ENCODE data around the gene LRRC63. TPM values are rescaled to one million over a fixed set of nuclear protein-coding genes. Genes with fewer than 3 reads are reported as not detected.

LRRC63 gene
- polyA plus RNA-seq, 1 of the 3 experiments (the other 2 are of a cell fraction), result 0.03 TPM

DNA sequence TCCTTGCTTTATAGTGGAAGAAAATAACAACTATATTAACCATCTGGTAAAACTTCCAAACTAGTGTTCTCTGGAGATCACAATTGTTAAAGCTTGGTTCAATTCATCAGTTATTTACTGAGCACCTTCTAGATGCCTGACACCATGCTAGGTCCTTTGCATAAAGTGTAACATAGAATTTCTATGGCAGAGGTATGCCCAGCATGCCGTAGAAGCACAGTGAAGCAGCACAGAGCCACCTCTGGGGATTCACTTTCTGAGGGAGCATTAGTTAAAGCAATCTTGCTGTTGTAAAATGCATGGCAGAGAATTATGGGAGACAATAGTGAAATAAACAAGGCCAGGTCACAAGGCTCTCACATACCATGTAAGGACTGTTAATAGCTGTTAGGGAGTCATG, 75.2 kb downstream of the LRRC63 start:
- POLR2A ChIA-PET, result no interaction called here
- DNase-seq, result no peak
- Histone ChIP-seq H3K27ac (ENCODE audit: low read depth in 2 of 2, low read length in 1 of 2) (no peak overlapping the region), H3K36me3 (replicated peaks in 1 of 2; ENCODE audit: control insufficient read depth in 1 of 2, insufficient read depth in 2 of 2, low read length in 1 of 2) (no peaks in the 10 kb centered on the region), H4K20me1 (ENCODE audit: insufficient read depth) (no peaks in the 10 kb centered on the region), H2AFZ (ENCODE audit: low read depth) (no peak overlapping the region), H3K9ac (no peak overlapping the region), H3K79me2 (ENCODE audit: insufficient read depth) (no peaks in the 10 kb centered on the region), H3K4me3 (ENCODE audit: low read depth in 2 of 2, low read length in 1 of 2) (no peak overlapping the region), H3K9me2 (no peaks in the 10 kb centered on the region), H3K4me1 (ENCODE audit: control insufficient read depth in 1 of 2, insufficient read depth in 2 of 2, low read depth in 1 of 2, low read length in 1 of 2) (no peaks in the 10 kb centered on the region), H3F3A (replicated peaks; ENCODE audit: insufficient read depth) (no peaks in the 10 kb centered on the region), H3K4me2 (no peak overlapping the region), H3K9me3 (no peaks in the 10 kb centered on the region), H3K27me3 (ENCODE audit: insufficient read depth) (no peaks in the 10 kb centered on the region)
- 75% methylated on average over 1 of the region's 1 CpG for WGBS (ENCODE audit: low lambda C conversion rate)
- CTCF ChIA-PET, result interaction anchor here (1.6 kb wide), 2 partner anchors 8 to 125 kb away, joined by 4 to 6 read pairs; no protein-coding TSS in a partner anchor
- no peak for TF ChIP-seq MEF2A (IDR thresholded peaks at IDR 0.05; ENCODE audit: borderline replicate concordance, low read depth)
- TF ChIP-seq, protein P1, sequence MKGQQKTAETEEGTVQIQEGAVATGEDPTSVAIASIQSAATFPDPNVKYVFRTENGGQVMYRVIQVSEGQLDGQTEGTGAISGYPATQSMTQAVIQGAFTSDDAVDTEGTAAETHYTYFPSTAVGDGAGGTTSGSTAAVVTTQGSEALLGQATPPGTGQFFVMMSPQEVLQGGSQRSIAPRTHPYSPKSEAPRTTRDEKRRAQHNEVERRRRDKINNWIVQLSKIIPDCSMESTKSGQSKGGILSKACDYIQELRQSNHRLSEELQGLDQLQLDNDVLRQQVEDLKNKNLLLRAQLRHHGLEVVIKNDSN (IDR thresholded peaks at IDR 0.05; ENCODE audit: borderline replicate concordance, low read depth), result no peak
- no peak for TF ChIP-seq POLR2AphosphoS5 (IDR thresholded peaks at IDR 0.05; ENCODE audit: low read depth, low read length)
- no peak for TF ChIP-seq TCF12 (IDR thresholded peaks at IDR 0.05)
- no peak for TF ChIP-seq JUND (IDR thresholded peaks at IDR 0.05)
- TF ChIP-seq, protein P2, sequence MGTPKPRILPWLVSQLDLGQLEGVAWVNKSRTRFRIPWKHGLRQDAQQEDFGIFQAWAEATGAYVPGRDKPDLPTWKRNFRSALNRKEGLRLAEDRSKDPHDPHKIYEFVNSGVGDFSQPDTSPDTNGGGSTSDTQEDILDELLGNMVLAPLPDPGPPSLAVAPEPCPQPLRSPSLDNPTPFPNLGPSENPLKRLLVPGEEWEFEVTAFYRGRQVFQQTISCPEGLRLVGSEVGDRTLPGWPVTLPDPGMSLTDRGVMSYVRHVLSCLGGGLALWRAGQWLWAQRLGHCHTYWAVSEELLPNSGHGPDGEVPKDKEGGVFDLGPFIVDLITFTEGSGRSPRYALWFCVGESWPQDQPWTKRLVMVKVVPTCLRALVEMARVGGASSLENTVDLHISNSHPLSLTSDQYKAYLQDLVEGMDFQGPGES (IDR thresholded peaks at IDR 0.05; ENCODE audit: low read depth, low read length), result no peak
- TF ChIP-seq, protein P3, sequence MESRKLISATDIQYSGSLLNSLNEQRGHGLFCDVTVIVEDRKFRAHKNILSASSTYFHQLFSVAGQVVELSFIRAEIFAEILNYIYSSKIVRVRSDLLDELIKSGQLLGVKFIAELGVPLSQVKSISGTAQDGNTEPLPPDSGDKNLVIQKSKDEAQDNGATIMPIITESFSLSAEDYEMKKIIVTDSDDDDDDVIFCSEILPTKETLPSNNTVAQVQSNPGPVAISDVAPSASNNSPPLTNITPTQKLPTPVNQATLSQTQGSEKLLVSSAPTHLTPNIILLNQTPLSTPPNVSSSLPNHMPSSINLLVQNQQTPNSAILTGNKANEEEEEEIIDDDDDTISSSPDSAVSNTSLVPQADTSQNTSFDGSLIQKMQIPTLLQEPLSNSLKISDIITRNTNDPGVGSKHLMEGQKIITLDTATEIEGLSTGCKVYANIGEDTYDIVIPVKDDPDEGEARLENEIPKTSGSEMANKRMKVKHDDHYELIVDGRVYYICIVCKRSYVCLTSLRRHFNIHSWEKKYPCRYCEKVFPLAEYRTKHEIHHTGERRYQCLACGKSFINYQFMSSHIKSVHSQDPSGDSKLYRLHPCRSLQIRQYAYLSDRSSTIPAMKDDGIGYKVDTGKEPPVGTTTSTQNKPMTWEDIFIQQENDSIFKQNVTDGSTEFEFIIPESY (IDR thresholded peaks at IDR 0.05; ENCODE audit: borderline replicate concordance, low read depth), result no peak
- TF ChIP-seq, protein P4, sequence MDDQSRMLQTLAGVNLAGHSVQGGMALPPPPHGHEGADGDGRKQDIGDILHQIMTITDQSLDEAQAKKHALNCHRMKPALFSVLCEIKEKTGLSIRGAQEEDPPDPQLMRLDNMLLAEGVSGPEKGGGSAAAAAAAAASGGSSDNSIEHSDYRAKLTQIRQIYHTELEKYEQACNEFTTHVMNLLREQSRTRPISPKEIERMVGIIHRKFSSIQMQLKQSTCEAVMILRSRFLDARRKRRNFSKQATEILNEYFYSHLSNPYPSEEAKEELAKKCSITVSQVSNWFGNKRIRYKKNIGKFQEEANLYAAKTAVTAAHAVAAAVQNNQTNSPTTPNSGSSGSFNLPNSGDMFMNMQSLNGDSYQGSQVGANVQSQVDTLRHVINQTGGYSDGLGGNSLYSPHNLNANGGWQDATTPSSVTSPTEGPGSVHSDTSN (IDR thresholded peaks at IDR 0.05), result no peak
- TF ChIP-seq NFIC (IDR thresholded peaks at IDR 0.05; ENCODE audit: borderline replicate concordance), result no peak
- no peak for TF ChIP-seq RCOR1 (IDR thresholded peaks at IDR 0.05; ENCODE audit: low read length)
- TF ChIP-seq RAD21 (IDR thresholded peaks at IDR 0.05; ENCODE audit: low read length), result no peak
- TF ChIP-seq RXRA (IDR thresholded peaks at IDR 0.05; ENCODE audit: borderline replicate concordance, low read depth), result no peak
- TF ChIP-seq NRF1 (IDR thresholded peaks at IDR 0.05; ENCODE audit: low read depth, low read length), result no peak
- no peak for TF ChIP-seq RFX5 (IDR thresholded peaks at IDR 0.05; ENCODE audit: low read length)
- TF ChIP-seq, protein P5, sequence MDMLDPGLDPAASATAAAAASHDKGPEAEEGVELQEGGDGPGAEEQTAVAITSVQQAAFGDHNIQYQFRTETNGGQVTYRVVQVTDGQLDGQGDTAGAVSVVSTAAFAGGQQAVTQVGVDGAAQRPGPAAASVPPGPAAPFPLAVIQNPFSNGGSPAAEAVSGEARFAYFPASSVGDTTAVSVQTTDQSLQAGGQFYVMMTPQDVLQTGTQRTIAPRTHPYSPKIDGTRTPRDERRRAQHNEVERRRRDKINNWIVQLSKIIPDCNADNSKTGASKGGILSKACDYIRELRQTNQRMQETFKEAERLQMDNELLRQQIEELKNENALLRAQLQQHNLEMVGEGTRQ (IDR thresholded peaks at IDR 0.05; ENCODE audit: borderline replicate concordance, low read depth, low read length), result no peak
- TF ChIP-seq TAF1 (IDR thresholded peaks at IDR 0.05; ENCODE audit: borderline replicate concordance, low read depth, low read length), result no peak
- TF ChIP-seq FOSL2 (IDR thresholded peaks at IDR 0.05; ENCODE audit: borderline replicate concordance, low read depth), result no peak
